ENCODE data around the gene CAD. TPM values are rescaled to one million over a fixed set of nuclear protein-coding genes. Genes with fewer than 3 reads are reported as not detected.
A peak's percentile ranks its signal among the peaks of the same experiment; 100 is the strongest.

The CAD gene
- total RNA-seq, 1 donor from 2014 or later: 65.8 TPM

- TF ChIP-seq CTCF (conservative IDR thresholded peaks at IDR 0.05; ENCODE audit: low read depth, low read length): no peak
- no peak for DNase-seq (ENCODE audit: low read depth)
- H3K4me3 ChIP-seq (ENCODE audit: low read depth, low read length): peak overlapping the region; percentile 87
These were observed 592 bp upstream of the CAD start for GRCh38 chr2:27216416-27217137.

DNA sequence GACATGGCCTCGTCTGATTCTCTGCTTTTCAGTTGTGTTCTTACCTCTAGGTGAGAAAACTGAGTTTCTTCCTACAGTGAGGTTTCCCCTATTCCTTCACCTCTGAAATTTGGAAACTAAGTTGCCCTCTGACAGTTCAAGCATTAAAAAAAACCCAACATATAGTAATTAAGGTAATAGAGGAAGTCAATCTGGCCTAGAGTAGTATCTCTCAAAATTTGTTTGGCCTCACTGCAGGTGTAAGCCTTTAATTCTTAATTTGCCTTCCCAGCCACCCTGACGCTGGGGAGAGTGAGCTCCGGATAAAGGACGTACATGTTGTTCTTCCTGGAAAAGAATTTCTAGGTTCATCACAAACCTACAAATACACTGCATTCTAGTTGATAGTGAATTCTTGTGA is 1.4 kb downstream of the CAD start:
- TF ChIP-seq CTCF (conservative IDR thresholded peaks at IDR 0.05; ENCODE audit: low read depth, low read length): no peak
- no peak for DNase-seq (ENCODE audit: low read depth)
- H3K4me3 ChIP-seq (ENCODE audit: low read depth, low read length): no peak overlapping the region

DNA sequence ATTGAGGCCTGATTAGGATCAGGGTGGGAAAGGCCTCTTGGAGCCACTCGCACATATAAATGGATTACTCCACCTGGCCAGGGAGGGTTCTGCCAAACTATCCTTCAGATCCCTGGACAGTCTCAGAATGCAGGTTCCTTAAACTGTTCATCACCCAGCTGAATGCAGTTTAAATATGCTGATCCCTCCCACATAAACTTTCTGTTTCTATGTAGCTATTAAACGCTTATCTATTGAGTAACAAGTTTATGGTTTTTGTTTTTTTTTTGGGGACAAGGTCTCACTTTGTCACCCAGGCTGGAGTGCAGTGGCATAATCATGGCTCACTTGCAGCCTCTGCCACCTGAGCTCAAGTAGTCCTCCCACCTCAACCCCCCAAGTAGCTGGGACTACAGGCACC is 1.9 kb downstream of the CAD start:
- H3K4me3 ChIP-seq (ENCODE audit: low read depth, low read length): no peak overlapping the region
- TF ChIP-seq CTCF (conservative IDR thresholded peaks at IDR 0.05; ENCODE audit: low read depth, low read length): no peak
- no peak for DNase-seq (ENCODE audit: low read depth)

DNA sequence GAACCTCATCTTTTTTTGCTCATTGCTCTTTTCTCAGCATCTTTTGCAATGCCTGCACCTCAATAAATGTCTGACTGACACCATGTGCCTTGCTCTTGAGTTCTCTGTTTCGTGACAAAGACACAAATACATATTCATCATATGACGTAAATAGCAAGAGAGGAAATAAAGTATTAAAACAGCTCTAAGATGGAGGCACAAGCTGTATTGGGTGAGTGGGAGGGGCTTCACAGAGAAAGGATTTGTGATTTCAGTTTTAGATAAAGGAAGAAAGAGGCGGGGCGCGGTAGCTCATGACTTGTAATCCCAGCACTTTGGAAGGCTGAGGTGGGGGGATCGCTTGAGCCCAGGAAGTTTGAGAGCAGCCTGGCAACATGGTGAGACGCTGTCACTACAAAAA is 2.9 kb downstream of the CAD start:
- no peak for DNase-seq (ENCODE audit: low read depth)
- no peak for TF ChIP-seq CTCF (conservative IDR thresholded peaks at IDR 0.05; ENCODE audit: low read depth, low read length)

DNA sequence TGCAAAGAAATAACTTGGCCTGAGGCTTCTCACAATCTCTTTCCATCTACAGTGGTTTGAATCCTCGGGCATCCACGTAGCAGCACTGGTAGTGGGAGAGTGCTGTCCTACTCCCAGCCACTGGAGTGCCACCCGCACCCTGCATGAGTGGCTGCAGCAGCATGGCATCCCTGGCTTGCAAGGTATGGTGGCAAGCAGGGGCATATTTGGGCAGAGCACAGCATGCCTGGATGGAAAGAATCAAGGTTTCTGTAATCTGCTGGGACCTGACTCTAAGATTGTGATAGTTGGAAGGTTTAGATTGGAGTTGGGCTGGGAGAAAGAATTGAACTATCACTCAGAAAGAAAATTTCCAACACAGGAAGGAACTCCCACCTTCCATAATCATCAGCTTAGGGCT is 4.0 kb downstream of the CAD start:
- no peak for DNase-seq (ENCODE audit: low read depth)
- no peak for TF ChIP-seq CTCF (conservative IDR thresholded peaks at IDR 0.05; ENCODE audit: low read depth, low read length)

More for the DNA sequence above, 2.9 kb downstream of the CAD start:
- no peak overlapping the region for H3K4me3 ChIP-seq (ENCODE audit: low read depth, low read length)

GRCh38 chr2:27222407-27222806 is 5.2 kb downstream of the CAD start:
- DNase-seq (ENCODE audit: low read depth): no peak
- TF ChIP-seq CTCF (conservative IDR thresholded peaks at IDR 0.05; ENCODE audit: low read depth, low read length): no peak
- no peak overlapping the region for H3K4me3 ChIP-seq (ENCODE audit: low read depth, low read length)

More for the DNA sequence above, 4.0 kb downstream of the CAD start:
- no peak overlapping the region for H3K4me3 ChIP-seq (ENCODE audit: low read depth, low read length)

GRCh38 chr2:27223416-27223815 is 6.2 kb downstream of the CAD start:
- no peak for TF ChIP-seq CTCF (conservative IDR thresholded peaks at IDR 0.05; ENCODE audit: low read depth, low read length)
- H3K4me3 ChIP-seq (ENCODE audit: low read depth, low read length): no peak overlapping the region
- DNase-seq (ENCODE audit: low read depth): no peak

Data from epithelial cell of proximal tubule (primary cell).